ENCODE data around the gene RASGEF1C.

RASGEF1C gene

GRCh38 chr5:180097163-180097894 is 111.7 kb downstream of the RASGEF1C start:
- no peak for TF ChIP-seq CTCF (IDR thresholded peaks at IDR 0.05; ENCODE audit: control insufficient read depth, insufficient read depth, low read depth, low read length, missing control alignments)
- DNase-seq (ENCODE audit: low read depth), result no peak
- no peak overlapping the region for H3K4me3 ChIP-seq (ENCODE audit: control insufficient read depth, low read depth, low read length)

- no peak for DNase-seq (ENCODE audit: low read depth)
- H3K4me3 ChIP-seq (ENCODE audit: control insufficient read depth, low read depth, low read length), result no peak overlapping the region
- no peak for TF ChIP-seq CTCF (IDR thresholded peaks at IDR 0.05; ENCODE audit: control insufficient read depth, insufficient read depth, low read depth, low read length, missing control alignments)
Observed at GRCh38 chr5:180096616-180097015, 112.4 kb downstream of the RASGEF1C start.

- no peak for DNase-seq (ENCODE audit: low read depth)
- no peak for TF ChIP-seq CTCF (IDR thresholded peaks at IDR 0.05; ENCODE audit: control insufficient read depth, insufficient read depth, low read depth, low read length, missing control alignments)
- no peak overlapping the region for H3K4me3 ChIP-seq (ENCODE audit: control insufficient read depth, low read depth, low read length)
Observed at GRCh38 chr5:180095545-180095944, 113.5 kb downstream of the RASGEF1C start.

GRCh38 chr5:180093651-180094382 is 115.2 kb downstream of the RASGEF1C start:
- no peak for TF ChIP-seq CTCF (IDR thresholded peaks at IDR 0.05; ENCODE audit: control insufficient read depth, insufficient read depth, low read depth, low read length, missing control alignments)
- no peak for DNase-seq (ENCODE audit: low read depth)
- H3K4me3 ChIP-seq (ENCODE audit: control insufficient read depth, low read depth, low read length), result no peak overlapping the region

- DNase-seq (ENCODE audit: low read depth), result no peak
- TF ChIP-seq CTCF (IDR thresholded peaks at IDR 0.05; ENCODE audit: control insufficient read depth, insufficient read depth, low read depth, low read length, missing control alignments), result no peak
- no peak overlapping the region for H3K4me3 ChIP-seq (ENCODE audit: control insufficient read depth, low read depth, low read length)
Observed at GRCh38 chr5:180093241-180093640, 115.8 kb downstream of the RASGEF1C start.

- DNase-seq (ENCODE audit: low read depth), result no peak
- TF ChIP-seq CTCF (IDR thresholded peaks at IDR 0.05; ENCODE audit: control insufficient read depth, insufficient read depth, low read depth, low read length, missing control alignments), result peak; percentile 26
- H3K4me3 ChIP-seq (ENCODE audit: control insufficient read depth, low read depth, low read length), result peak overlapping the region; percentile 22
Observed at GRCh38 chr5:180090769-180091546, 118.1 kb downstream of the RASGEF1C start.

All from AG09309 (cell line).